ENCODE measurements around the gene FBXL7.

DNA sequence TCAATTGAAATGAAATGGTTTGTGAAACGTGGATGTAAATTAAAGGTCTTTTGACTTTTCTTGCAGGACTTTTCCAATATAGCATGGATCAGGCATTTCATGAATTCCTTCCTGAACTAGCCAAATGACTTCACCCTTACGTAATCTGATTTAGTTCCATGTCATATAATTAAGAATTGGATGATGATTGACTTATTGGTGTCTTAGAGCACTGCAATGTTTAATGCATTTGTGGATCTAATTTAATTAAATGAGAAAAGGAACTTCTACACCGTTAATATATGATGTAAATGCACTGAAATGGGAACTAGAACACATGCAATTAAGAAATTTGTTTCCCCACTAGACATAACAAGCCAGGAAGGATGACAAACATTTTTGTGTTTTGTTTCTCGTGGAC is 228.8 kb downstream of the FBXL7 start:
- TF ChIP-seq EZH2 (IDR thresholded peaks at IDR 0.05; ENCODE audit: borderline replicate concordance, low read depth, low read length, severe bottlenecking): no peak
- no peak for TF ChIP-seq CTCF (IDR thresholded peaks at IDR 0.05; ENCODE audit: borderline replicate concordance, extremely low read depth, low read length, poor library complexity, severe bottlenecking)

Data from DND-41 (cell line).